ENCODE data around the gene ADD3. TPM values are rescaled to one million over a fixed set of nuclear protein-coding genes. Genes with fewer than 3 reads are reported as not detected.

ADD3 gene
- total and polyA plus RNA-seq, 10 of the 15 experiments (the other 5 are each of a cell fraction or from before 2014, with no cell fraction given): 27.3 to 129 (median 67.8) TPM

DNA sequence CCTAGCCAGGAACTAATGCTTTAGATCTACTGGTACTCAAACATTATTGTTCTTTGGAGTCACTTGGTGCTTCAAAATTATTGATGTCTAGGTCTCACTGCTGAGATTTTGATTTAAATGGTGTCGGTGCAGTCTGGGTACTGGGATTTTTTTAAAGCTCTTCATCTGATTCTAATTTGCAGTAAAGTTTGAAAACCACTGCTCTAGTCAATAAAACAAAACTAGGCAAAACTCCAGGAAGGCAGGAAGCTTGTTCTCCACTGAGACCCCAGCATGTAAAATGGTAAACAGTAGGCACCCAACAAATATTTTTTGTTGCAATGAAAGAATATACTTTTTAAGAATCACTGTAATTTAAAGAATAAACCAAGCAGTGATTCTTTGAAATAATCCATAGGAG is 49.7 kb downstream of the ADD3 start:
- ATAC-seq: no peak

DNA sequence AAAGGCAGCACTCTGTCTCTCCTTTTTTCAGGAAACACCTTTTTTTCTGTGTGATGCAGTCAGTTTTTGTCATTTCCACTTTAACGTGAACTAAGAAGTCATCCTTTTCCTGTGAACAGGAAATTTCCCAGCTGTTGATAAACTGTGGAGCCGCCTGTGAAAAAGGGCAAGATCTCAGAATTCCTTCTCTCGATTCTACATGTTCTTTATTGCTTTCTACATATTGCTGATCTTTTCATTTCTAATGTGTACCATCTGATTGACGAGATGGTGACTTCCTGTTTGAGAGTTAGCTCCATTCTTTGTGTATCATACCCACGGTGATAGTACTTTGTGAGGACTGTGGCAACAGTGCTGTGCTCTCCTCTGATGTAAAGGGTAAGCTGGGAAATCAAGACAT is 50.4 kb downstream of the ADD3 start:
- Histone ChIP-seq H4K20me1 (ENCODE audit: control insufficient read depth, insufficient read depth) (no peaks in the 10 kb centered on the region), H3K36me3 (ENCODE audit: control insufficient read depth in 2 of 2, insufficient read depth in 2 of 2, low read length in 1 of 2) (no peaks in the 10 kb centered on the region), H3K27ac (ENCODE audit: control insufficient read depth, insufficient read depth) (peak overlapping the region; percentile 9; the same call in 1 of the 2 replicates), H3K9me3 (replicated peaks; ENCODE audit: control insufficient read depth, insufficient read depth, low read length) (no peaks in the 10 kb centered on the region), H3K9ac (ENCODE audit: control insufficient read depth, insufficient read depth, low read length) (0 out of 2 replicates have a peak overlapping the region, but pooled peaks have one; percentile 25), H3K79me2 (ENCODE audit: control insufficient read depth, insufficient read depth, low read length) (peaks cover 9% of the 10 kb centered on the region), H3K4me2 (ENCODE audit: control insufficient read depth, insufficient read depth) (peak overlapping the region; percentile 74), H3K27me3 (replicated peaks in 1 of 2; ENCODE audit: control insufficient read depth in 2 of 2, insufficient read depth in 2 of 2, low read length in 1 of 2) (no peaks in the 10 kb centered on the region), H3K4me3 (peak overlapping the region; percentile 31; the same call in 1 of the 2 replicates), H3K4me1 (ENCODE audit: control insufficient read depth, insufficient read depth, low read length) (peaks cover 24% of the 10 kb centered on the region), H2AFZ (ENCODE audit: control insufficient read depth, low read depth, low read length) (peak overlapping the region; percentile 70)
- CTCF ChIA-PET: interaction anchor here (0.7 to 1.9 kb wide), 9 partner anchors 10 to 174 kb away, joined by 3 to 6 read pairs (median 4); no protein-coding TSS in a partner anchor
- RAD21 ChIA-PET (ENCODE audit: unreplicated experiment): interaction anchor here (0.6 to 1.7 kb wide), 12 partner anchors 10 to 215 kb away, joined by 3 to 7 read pairs (median 3); partner anchors contain the start of gene ADD3
- WGBS (ENCODE audit: insufficient coverage, insufficient replicate concordance, low lambda C conversion rate, missing lambda C conversion rate): 2% methylated on average over 5 of the region's 5 CpGs
- DNase-seq (ENCODE audit: low read depth, low spot score): no peak
- TF ChIP-seq E4F1 (IDR thresholded peaks at IDR 0.05; ENCODE audit: borderline replicate concordance, partially characterized antibody) (no peak), CREM (IDR thresholded peaks at IDR 0.05; ENCODE audit: low read depth) (0 out of 2 replicates have a peak, but pooled peaks have one; percentile 23), ZBED1 (IDR thresholded peaks at IDR 0.05; ENCODE audit: borderline replicate concordance) (no peak), SPI1 (IDR thresholded peaks at IDR 0.05; ENCODE audit: borderline replicate concordance, insufficient read depth, low read depth, low read length) (peak; percentile 27; the same call in 1 of the 2 replicates), TAF1 (IDR thresholded peaks at IDR 0.05; ENCODE audit: borderline replicate concordance, low read depth, low read length) (no peak), RAD51 (IDR thresholded peaks at IDR 0.05) (no peak), CHD1 (IDR thresholded peaks at IDR 0.05; ENCODE audit: low read depth, low read length) (no peak), POU2F2 (IDR thresholded peaks at IDR 0.05; ENCODE audit: borderline replicate concordance, low read depth, low read length) (no peak)
- TF ChIP-seq, protein P1, sequence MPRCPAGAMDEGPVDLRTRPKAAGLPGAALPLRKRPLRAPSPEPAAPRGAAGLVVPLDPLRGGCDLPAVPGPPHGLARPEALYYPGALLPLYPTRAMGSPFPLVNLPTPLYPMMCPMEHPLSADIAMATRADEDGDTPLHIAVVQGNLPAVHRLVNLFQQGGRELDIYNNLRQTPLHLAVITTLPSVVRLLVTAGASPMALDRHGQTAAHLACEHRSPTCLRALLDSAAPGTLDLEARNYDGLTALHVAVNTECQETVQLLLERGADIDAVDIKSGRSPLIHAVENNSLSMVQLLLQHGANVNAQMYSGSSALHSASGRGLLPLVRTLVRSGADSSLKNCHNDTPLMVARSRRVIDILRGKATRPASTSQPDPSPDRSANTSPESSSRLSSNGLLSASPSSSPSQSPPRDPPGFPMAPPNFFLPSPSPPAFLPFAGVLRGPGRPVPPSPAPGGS (IDR thresholded peaks at IDR 0.05; ENCODE audit: borderline replicate concordance, insufficient read depth, low read depth, low read length, poor library complexity, severe bottlenecking): no peak
- no peak for FAIRE-seq
- intact Hi-C loops (cut with micrococcal nuclease; ENCODE audit: unreplicated experiment) (no loop called here), in situ Hi-C loops (cut with MboI) (no loop called here)
- POLR2A ChIA-PET: interaction anchor here (0.9 to 2.7 kb wide), 5 partner anchors 9 to 21 kb away, joined by 3 to 8 read pairs (median 6); no protein-coding TSS in a partner anchor
- ATAC-seq: peak; percentile 66
- SMC1A ChIA-PET (ENCODE audit: uncharacterized antibody, unreplicated experiment): interaction anchor here (0.6 to 3.8 kb wide), 16 partner anchors 10 to 167 kb away, joined by 3 to 31 read pairs (median 4); no protein-coding TSS in a partner anchor
- BruUV-seq (replicated peaks): no TSS peak

More for the DNA sequence above, 49.7 kb downstream of the ADD3 start:
- intact Hi-C loops (cut with micrococcal nuclease; ENCODE audit: unreplicated experiment) (no loop called here), in situ Hi-C loops (cut with MboI) (no loop called here)
- H3K27me3 ChIP-seq (replicated peaks in 1 of 2; ENCODE audit: control insufficient read depth in 2 of 2, insufficient read depth in 2 of 2, low read length in 1 of 2): no peaks in the 10 kb centered on the region
- no peak for TF ChIP-seq IKZF2 (IDR thresholded peaks at IDR 0.05)
- no peak for TF ChIP-seq BCL11A (IDR thresholded peaks at IDR 0.05; ENCODE audit: low read depth, low read length)
- no peak for TF ChIP-seq RBBP5 (conservative IDR thresholded peaks at IDR 0.05)
- no peak overlapping the region for H2AFZ ChIP-seq (ENCODE audit: control insufficient read depth, low read depth, low read length)
- H3K9ac ChIP-seq (ENCODE audit: control insufficient read depth, insufficient read depth, low read length): no peak overlapping the region
- no peaks in the 10 kb centered on the region for H3K9me3 ChIP-seq (replicated peaks; ENCODE audit: control insufficient read depth, insufficient read depth, low read length)
- no TSS peak for BruUV-seq (replicated peaks)
- WGBS (ENCODE audit: insufficient coverage, insufficient replicate concordance, low lambda C conversion rate, missing lambda C conversion rate): 100% methylated on average over 1 of the region's 1 CpG
- H3K4me1 ChIP-seq (ENCODE audit: control insufficient read depth, insufficient read depth, low read length): peaks cover 17% of the 10 kb centered on the region
- ChIA-PET RAD21 (ENCODE audit: unreplicated experiment) (interaction anchor here (0.8 to 1.6 kb wide), 7 partner anchors 12 to 78 kb away, joined by 3 to 4 read pairs (median 3); no protein-coding TSS in a partner anchor), POLR2A (interaction anchor here (0.8 to 2.7 kb wide), 4 partner anchors 12 to 20 kb away, joined by 3 to 8 read pairs (median 6); no protein-coding TSS in a partner anchor), CTCF (interaction anchor here (1.0 to 1.9 kb wide), 8 partner anchors 10 to 173 kb away, joined by 3 to 6 read pairs (median 4); no protein-coding TSS in a partner anchor), SMC1A (ENCODE audit: uncharacterized antibody, unreplicated experiment) (interaction anchor here (0.7 to 3.8 kb wide), 12 partner anchors 11 to 174 kb away, joined by 3 to 31 read pairs (median 5); no protein-coding TSS in a partner anchor)
- FAIRE-seq (no peak), DNase-seq (ENCODE audit: low read depth, low spot score) (no peak)
- no peak overlapping the region for H3K4me2 ChIP-seq (ENCODE audit: control insufficient read depth, insufficient read depth)
- H4K20me1 ChIP-seq (ENCODE audit: control insufficient read depth, insufficient read depth): no peaks in the 10 kb centered on the region
- no peaks in the 10 kb centered on the region for H3K36me3 ChIP-seq (ENCODE audit: control insufficient read depth in 2 of 2, insufficient read depth in 2 of 2, low read length in 1 of 2)
- H3K79me2 ChIP-seq (ENCODE audit: control insufficient read depth, insufficient read depth, low read length): peaks cover 7% of the 10 kb centered on the region
- H3K27ac ChIP-seq (ENCODE audit: control insufficient read depth, insufficient read depth): no peak overlapping the region
- no peak overlapping the region for H3K4me3 ChIP-seq

All from GM12878 (cell line).